GM12891 (cell line): Measurements from ENCODE around the gene GCNT2.

Experiments
- POLR2A ChIP-seq: IDR thresholded peaks from 2 replicates; pipeline ENCODE4 v1.6.1; 2011; ENCODE audit warnings: low read depth, low read length, control low read depth
- POLR2AphosphoS5 ChIP-seq: IDR thresholded peaks from 2 replicates; pipeline ENCODE4 v1.6.1; 2011; ENCODE audit warnings: low read depth, low read length, control low read depth
- SPI1 ChIP-seq: IDR thresholded peaks from 2 replicates; pipeline ENCODE4 v1.6.1; 2011; ENCODE audit warnings: low read depth, low read length, control low read depth
- TAF1 ChIP-seq: IDR thresholded peaks from 2 replicates; pipeline ENCODE4 v1.6.1; 2011; ENCODE audit warnings: low read depth, low read length, control low read depth

- TF ChIP-seq POLR2A (no peak), POLR2AphosphoS5 (no peak), TAF1 (no peak), SPI1 (no peak)
These were observed 44.0 kb downstream of the GCNT2 start for GRCh38 chr6:10564975-10565673.
